Left ventricle myocardium inferior (tissue), 1 donor: ENCODE results near the gene CDC42BPB. TPM values are rescaled to one million over a fixed set of nuclear protein-coding genes. Genes with fewer than 3 reads are reported as not detected.

Experiments
- DNase-seq: peaks from one replicate; pipeline ENCODE4 v3.0.0-alpha.2; 2020
- H3K27ac ChIP-seq: fragments of 200-600 bp; replicated peaks from 2 replicates; pipeline ENCODE4 v1.8.0; 2021
- H3K27me3 ChIP-seq: fragments of 200-600 bp; 2 replicates; pipeline ENCODE4 v1.8.0; 2021; ENCODE audit warnings: low read depth
- H3K36me3 ChIP-seq: fragments of 200-600 bp; 2 replicates; pipeline ENCODE4 v1.8.0; 2021
- H3K4me1 ChIP-seq: fragments of 200-600 bp; 2 replicates; pipeline ENCODE4 v1.8.0; 2021
- H3K4me3 ChIP-seq: fragments of 200-600 bp; 2 replicates; pipeline ENCODE4 v1.8.0; 2021; ENCODE audit warnings: mild to moderate bottlenecking, moderate library complexity
- H3K9me3 ChIP-seq: fragments of 200-600 bp; replicated peaks from 2 replicates; pipeline ENCODE4 v1.8.0; 2021
- CTCF ChIP-seq: fragments of 200-600 bp; IDR thresholded peaks from 2 replicates; pipeline ENCODE4 v1.8.0; 2021; ENCODE audit warnings: antibody characterized with exemption, mild to moderate bottlenecking, borderline replicate concordance
- intact Hi-C: fragments of 100-400 bp; cut with micrococcal nuclease; formaldehyde crosslinking; loops from one replicate; pipeline ENCODE4 v1.11.0; 2022
- total RNA-seq: library from RNA; stranded (reverse); fragmentation: NEBNext Ultra II Directional; extraction: Animal tissue kit (Norgen Biotek cat#: 25700); gene quantifications from one replicate; pipeline ENCODE4 v1.2.1, GENCODE V29; 2021
- donor health status: DM: no; HTN: yes; CAD: no; lungs with severe emphysema.

Gene CDC42BPB
- total RNA-seq, 1 donor from 2014 or later, result 67.1 TPM

- H3K9me3 ChIP-seq, result no peaks in the 10 kb centered on the region
- H3K4me1 ChIP-seq, result peaks cover 64% of the 10 kb centered on the region
- no peak overlapping the region for H3K4me3 ChIP-seq
- intact Hi-C loops, result no loop called here
- no peaks in the 10 kb centered on the region for H3K36me3 ChIP-seq
- no peak for TF ChIP-seq CTCF
- DNase-seq, result no peak
- H3K27ac ChIP-seq, result no peak overlapping the region
- no peaks in the 10 kb centered on the region for H3K27me3 ChIP-seq
Measured at GRCh38 chr14:103072595-103073366, 15.4 kb upstream of the CDC42BPB start.

GRCh38 chr14:103071544-103072251, 14.3 kb upstream of the CDC42BPB start:
- DNase-seq, result no peak
- peak overlapping the region; percentile 36 for H3K27ac ChIP-seq
- peaks cover 75% of the 10 kb centered on the region for H3K4me1 ChIP-seq
- H3K27me3 ChIP-seq, result no peaks in the 10 kb centered on the region
- no peaks in the 10 kb centered on the region for H3K36me3 ChIP-seq
- H3K4me3 ChIP-seq, result no peak overlapping the region
- H3K9me3 ChIP-seq, result no peaks in the 10 kb centered on the region
- intact Hi-C loops, result no loop called here
- no peak for TF ChIP-seq CTCF

- Histone ChIP-seq H3K27me3 (no peaks in the 10 kb centered on the region), H3K4me3 (no peak overlapping the region), H3K4me1 (peaks cover 78% of the 10 kb centered on the region), H3K27ac (peak overlapping the region; percentile 36), H3K9me3 (no peaks in the 10 kb centered on the region), H3K36me3 (no peaks in the 10 kb centered on the region)
- intact Hi-C loops, result no loop called here
- DNase-seq, result peak; percentile 12
- no peak for TF ChIP-seq CTCF
Measured at GRCh38 chr14:103070971-103071542, 13.7 kb upstream of the CDC42BPB start.

GRCh38 chr14:103070263-103070885, 13.0 kb upstream of the CDC42BPB start:
- intact Hi-C loops, result no loop called here
- DNase-seq, result no peak

More at GRCh38 chr14:103070263-103070885, 13.0 kb upstream of the CDC42BPB start:
- Histone ChIP-seq H3K9me3 (no peaks in the 10 kb centered on the region), H3K4me1 (peaks cover 78% of the 10 kb centered on the region), H3K27me3 (no peaks in the 10 kb centered on the region), H3K36me3 (no peaks in the 10 kb centered on the region), H3K4me3 (no peak overlapping the region), H3K27ac (no peak overlapping the region)
- TF ChIP-seq CTCF, result no peak
